HEK293 (cell line): ENCODE measurements around the gene TNFRSF9.

Experiments
- GLI4 ChIP-seq: fragments of 450-650 bp; formaldehyde crosslinking; IDR thresholded peaks from 2 replicates; pipeline ENCODE4 v1.5.1; 2016; ENCODE audit warnings: missing biosample characterization, missing genetic modification characterization
- KLF9 ChIP-seq: fragments of 450-650 bp; formaldehyde crosslinking; IDR thresholded peaks from 2 replicates; pipeline ENCODE4 v1.5.1; 2016; ENCODE audit warnings: missing biosample characterization, missing genetic modification characterization, low read depth
- YY1 ChIP-seq: fragments of 450-650 bp; formaldehyde crosslinking; IDR thresholded peaks from 2 replicates; pipeline ENCODE4 v1.5.1; 2018; ENCODE audit warnings: missing biosample characterization, missing genetic modification characterization
- ZNF114 ChIP-seq: fragments of 450-650 bp; formaldehyde crosslinking; IDR thresholded peaks from 2 replicates; pipeline ENCODE4 v1.5.0; 2017; ENCODE audit warnings: missing biosample characterization, missing genetic modification characterization
- ZNF184 ChIP-seq: fragments of 450-650 bp; IDR thresholded peaks from 2 replicates; pipeline ENCODE4 v1.5.1; 2018; ENCODE audit warnings: missing biosample characterization, mild to moderate bottlenecking, missing genetic modification characterization
- ZNF302 ChIP-seq: fragments of 450-650 bp; formaldehyde crosslinking; IDR thresholded peaks from 2 replicates; pipeline ENCODE4 v1.5.1; 2016; ENCODE audit warnings: missing biosample characterization, missing genetic modification characterization, low read depth
- ZNF501 ChIP-seq: fragments of 450-650 bp; formaldehyde crosslinking; IDR thresholded peaks from 2 replicates; pipeline ENCODE4 v1.5.1; 2016; ENCODE audit warnings: missing biosample characterization, missing genetic modification characterization
- TF ChIP-seq, protein P1 (sequence below): fragments of 450-650 bp; formaldehyde crosslinking; IDR thresholded peaks from 2 replicates; pipeline ENCODE4 v1.5.1; 2016; ENCODE audit warnings: missing biosample characterization, missing genetic modification characterization
- TF ChIP-seq, protein P2 (sequence below): fragments of 450-650 bp; IDR thresholded peaks from 2 replicates; pipeline ENCODE4 v1.5.1; 2018; ENCODE audit warnings: missing biosample characterization, missing genetic modification characterization
- TF ChIP-seq, protein P3 (sequence below): fragments of 450-650 bp; formaldehyde crosslinking; IDR thresholded peaks from 2 replicates; pipeline ENCODE4 v1.5.1; 2016; ENCODE audit warnings: missing biosample characterization, missing genetic modification characterization, low read depth

DNA sequence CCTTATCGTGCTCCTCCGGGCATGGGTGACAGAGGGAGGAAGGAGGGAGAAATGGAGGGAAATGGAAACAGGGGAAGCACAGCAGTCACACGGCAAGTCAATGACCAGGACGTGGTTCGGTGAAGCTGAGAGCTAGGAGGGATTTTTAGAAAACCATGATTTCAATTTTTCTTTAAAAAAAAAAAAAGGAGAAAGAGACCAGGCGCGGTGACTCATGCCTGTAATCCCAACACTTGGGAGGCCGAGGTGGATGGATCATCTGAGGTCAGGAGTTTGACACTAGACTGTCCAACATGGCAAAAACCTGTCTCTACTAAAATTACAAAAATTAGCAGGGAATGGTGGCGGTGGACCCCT, 776 bp upstream of the TNFRSF9 start:
- TF ChIP-seq GLI4 (tag by site-specific recombination) = no peak
- TF ChIP-seq, protein P1, sequence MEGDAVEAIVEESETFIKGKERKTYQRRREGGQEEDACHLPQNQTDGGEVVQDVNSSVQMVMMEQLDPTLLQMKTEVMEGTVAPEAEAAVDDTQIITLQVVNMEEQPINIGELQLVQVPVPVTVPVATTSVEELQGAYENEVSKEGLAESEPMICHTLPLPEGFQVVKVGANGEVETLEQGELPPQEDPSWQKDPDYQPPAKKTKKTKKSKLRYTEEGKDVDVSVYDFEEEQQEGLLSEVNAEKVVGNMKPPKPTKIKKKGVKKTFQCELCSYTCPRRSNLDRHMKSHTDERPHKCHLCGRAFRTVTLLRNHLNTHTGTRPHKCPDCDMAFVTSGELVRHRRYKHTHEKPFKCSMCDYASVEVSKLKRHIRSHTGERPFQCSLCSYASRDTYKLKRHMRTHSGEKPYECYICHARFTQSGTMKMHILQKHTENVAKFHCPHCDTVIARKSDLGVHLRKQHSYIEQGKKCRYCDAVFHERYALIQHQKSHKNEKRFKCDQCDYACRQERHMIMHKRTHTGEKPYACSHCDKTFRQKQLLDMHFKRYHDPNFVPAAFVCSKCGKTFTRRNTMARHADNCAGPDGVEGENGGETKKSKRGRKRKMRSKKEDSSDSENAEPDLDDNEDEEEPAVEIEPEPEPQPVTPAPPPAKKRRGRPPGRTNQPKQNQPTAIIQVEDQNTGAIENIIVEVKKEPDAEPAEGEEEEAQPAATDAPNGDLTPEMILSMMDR (tag by site-specific recombination) = no peak
- TF ChIP-seq ZNF501 (tag by site-specific recombination) = no peak
- TF ChIP-seq, protein P2, sequence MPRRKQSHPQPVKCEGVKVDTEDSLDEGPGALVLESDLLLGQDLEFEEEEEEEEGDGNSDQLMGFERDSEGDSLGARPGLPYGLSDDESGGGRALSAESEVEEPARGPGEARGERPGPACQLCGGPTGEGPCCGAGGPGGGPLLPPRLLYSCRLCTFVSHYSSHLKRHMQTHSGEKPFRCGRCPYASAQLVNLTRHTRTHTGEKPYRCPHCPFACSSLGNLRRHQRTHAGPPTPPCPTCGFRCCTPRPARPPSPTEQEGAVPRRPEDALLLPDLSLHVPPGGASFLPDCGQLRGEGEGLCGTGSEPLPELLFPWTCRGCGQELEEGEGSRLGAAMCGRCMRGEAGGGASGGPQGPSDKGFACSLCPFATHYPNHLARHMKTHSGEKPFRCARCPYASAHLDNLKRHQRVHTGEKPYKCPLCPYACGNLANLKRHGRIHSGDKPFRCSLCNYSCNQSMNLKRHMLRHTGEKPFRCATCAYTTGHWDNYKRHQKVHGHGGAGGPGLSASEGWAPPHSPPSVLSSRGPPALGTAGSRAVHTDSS (tag by site-specific recombination) = no peak
- TF ChIP-seq KLF9 (tag by site-specific recombination) = no peak
- no peak for TF ChIP-seq YY1 (tag by site-specific recombination)
- TF ChIP-seq, protein P3, sequence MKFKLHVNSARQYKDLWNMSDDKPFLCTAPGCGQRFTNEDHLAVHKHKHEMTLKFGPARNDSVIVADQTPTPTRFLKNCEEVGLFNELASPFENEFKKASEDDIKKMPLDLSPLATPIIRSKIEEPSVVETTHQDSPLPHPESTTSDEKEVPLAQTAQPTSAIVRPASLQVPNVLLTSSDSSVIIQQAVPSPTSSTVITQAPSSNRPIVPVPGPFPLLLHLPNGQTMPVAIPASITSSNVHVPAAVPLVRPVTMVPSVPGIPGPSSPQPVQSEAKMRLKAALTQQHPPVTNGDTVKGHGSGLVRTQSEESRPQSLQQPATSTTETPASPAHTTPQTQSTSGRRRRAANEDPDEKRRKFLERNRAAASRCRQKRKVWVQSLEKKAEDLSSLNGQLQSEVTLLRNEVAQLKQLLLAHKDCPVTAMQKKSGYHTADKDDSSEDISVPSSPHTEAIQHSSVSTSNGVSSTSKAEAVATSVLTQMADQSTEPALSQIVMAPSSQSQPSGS (tag by site-specific recombination) = no peak
- no peak for TF ChIP-seq ZNF184 (tag by site-specific recombination)
- TF ChIP-seq ZNF302 (tag by site-specific recombination) = no peak
- TF ChIP-seq ZNF114 = no peak
